OCI-LY7 (cell line): ENCODE measurements around the gene VPS45. TPM values are rescaled to one million over a fixed set of nuclear protein-coding genes. Genes with fewer than 3 reads are reported as not detected.

Experiments
- BruUV-seq: library from RNA; stranded (reverse); fragments of 400-500 nt; replicated peaks from 2 replicates; lab custom pipeline; 2021; lab: Mats Ljungman, UMichigan
- CTCF ChIA-PET: fragments of 300-600 bp; sonication (Branson Sonifier 250); formaldehyde crosslinking; loops from one replicate; lab custom pipeline; 2022; ENCODE audit warnings: antibody characterized with exemption; ENCODE audit not compliant: unreplicated experiment; lab: Charles Lee
- POLR2A ChIA-PET: fragments of 300-600 bp; sonication (Branson Sonifier 250); formaldehyde crosslinking; loops from one replicate; lab custom pipeline; 2022; ENCODE audit warnings: antibody characterized with exemption; lab: Charles Lee
- DNase-seq: peaks from one replicate; pipeline ENCODE4 v3.0.0-alpha.2; 2015; ENCODE audit warnings: low spot score
- H2AFZ ChIP-seq: fragments of 200-600 bp; sonication (generic), shearing (Covaris generic); 2 replicates; pipeline ENCODE4 v1.6.1; 2014; ENCODE audit warnings: mild to moderate bottlenecking, antibody characterized with exemption, low read length, moderate library complexity
- H3K27ac ChIP-seq: fragments of 200-600 bp; sonication (generic); 2 replicates; pipeline ENCODE4 v1.5.1; 2014; ENCODE audit warnings: mixed run types, low read depth, mild to moderate bottlenecking, moderate library complexity, low read length, inconsistent platforms; ENCODE audit not compliant: poor library complexity, severe bottlenecking
- H3K36me3 ChIP-seq: fragments of 200-600 bp; sonication (generic); 2 replicates; pipeline ENCODE4 v1.6.1; 2014; ENCODE audit warnings: mild to moderate bottlenecking, antibody characterized with exemption, low read length, moderate library complexity, mixed read lengths; ENCODE audit not compliant: insufficient read depth
- H3K4me1 ChIP-seq: fragments of 200-600 bp; sonication (generic); 2 replicates; pipeline ENCODE4 v1.5.1; 2014; ENCODE audit warnings: mild to moderate bottlenecking, low read length; ENCODE audit not compliant: insufficient read depth, poor library complexity, severe bottlenecking
- H3K4me2 ChIP-seq: fragments of 200-600 bp; sonication (generic); 2 replicates; pipeline ENCODE4 v1.6.1; 2014; ENCODE audit warnings: mild to moderate bottlenecking, low read length
- H3K4me3 ChIP-seq: fragments of 200-600 bp; sonication (generic); 2 replicates; pipeline ENCODE4 v1.5.1; 2014; ENCODE audit warnings: mild to moderate bottlenecking, low read depth, low read length; ENCODE audit not compliant: poor library complexity, severe bottlenecking
- H3K79me2 ChIP-seq: fragments of 200-600 bp; sonication (generic); 2 replicates; pipeline ENCODE4 v1.6.1; 2016; ENCODE audit warnings: low read depth, mild to moderate bottlenecking, low read length, moderate library complexity, mixed read lengths; ENCODE audit not compliant: insufficient read depth
- H3K9me2 ChIP-seq: fragments of 200-600 bp; sonication (generic); 2 replicates; pipeline ENCODE4 v1.6.1; 2016; ENCODE audit warnings: mild to moderate bottlenecking, low read length, mixed read lengths; ENCODE audit not compliant: insufficient read depth
- H3K9me3 ChIP-seq: fragments of 200-600 bp; sonication (generic); 2 replicates; pipeline ENCODE4 v1.6.1; 2014; ENCODE audit warnings: mild to moderate bottlenecking, mixed run types, low read length, mixed read lengths
- H4K20me1 ChIP-seq: fragments of 200-600 bp; sonication (generic); 2 replicates; pipeline ENCODE4 v1.6.1; 2014; ENCODE audit warnings: mild to moderate bottlenecking, antibody characterized with exemption, low read length, moderate library complexity, mixed read lengths; ENCODE audit not compliant: insufficient read depth
- CTCF ChIP-seq: fragments of 200-600 bp; sonication (generic); conservative IDR thresholded peaks from 2 replicates; pipeline ENCODE4 v1.5.1; 2014; ENCODE audit warnings: mild to moderate bottlenecking, antibody characterized with exemption, low read length, moderate library complexity, mixed read lengths
- EZH2phosphoT487 ChIP-seq: fragments of 200-600 bp; sonication (generic); IDR thresholded peaks from 2 replicates; pipeline ENCODE4 v1.6.1; 2018; ENCODE audit warnings: low read depth, borderline replicate concordance, mild to moderate bottlenecking, mixed run types, antibody characterized with exemption, low read length, moderate library complexity, mixed read lengths
- intact Hi-C: fragments of 100-400 bp; cut with micrococcal nuclease; formaldehyde crosslinking; loops from one replicate; pipeline ENCODE4 v1.10.0; 2022; ENCODE audit not compliant: unreplicated experiment
- total RNA-seq, 2 experiments: library from RNA; depleted of rRNA in 1 of 2; stranded (reverse); fragments of >200 nt in 1 of 2; shearing (Covaris generic) in 1 of 2; gene quantifications; 2 replicates each; pipeline ENCODE4 v1.2.3, GENCODE V29; 2014 to 2022

The VPS45 gene
- total RNA-seq, 2 experiments from 2014 or later: 40.2 to 54.4 TPM

GRCh38 chr1:150118716-150119115, 51.1 kb downstream of the VPS45 start:
- Histone ChIP-seq H3K4me2 (no peak overlapping the region), H3K9me3 (peaks cover 10% of the 10 kb centered on the region; the same call in 1 of the 2 replicates), H3K4me3 (no peak overlapping the region), H3K9me2 (no peaks in the 10 kb centered on the region), H3K4me1 (no peaks in the 10 kb centered on the region), H3K36me3 (peaks cover 46% of the 10 kb centered on the region), H3K79me2 (no peaks in the 10 kb centered on the region), H2AFZ (no peak overlapping the region), H3K27ac (no peak overlapping the region), H4K20me1 (no peaks in the 10 kb centered on the region)
- intact Hi-C loops: no loop called here
- no peak for DNase-seq
- TF ChIP-seq EZH2phosphoT487 (no peak), CTCF (no peak)
- ChIA-PET CTCF (interaction anchor here (0.6 kb wide), 1 partner anchor 666 kb away, joined by 3 read pairs; no protein-coding TSS in a partner anchor), POLR2A (no interaction called here)
- no TSS peak for BruUV-seq

GRCh38 chr1:150121236-150121862, 53.8 kb downstream of the VPS45 start:
- DNase-seq: no peak
- H3K9me2 ChIP-seq: no peaks in the 10 kb centered on the region
- H3K4me3 ChIP-seq: no peak overlapping the region
- ChIA-PET CTCF (no interaction called here), POLR2A (no interaction called here)
- TF ChIP-seq CTCF (no peak), EZH2phosphoT487 (no peak)
- no peak overlapping the region for H3K27ac ChIP-seq
- H2AFZ ChIP-seq: no peak overlapping the region
- intact Hi-C loops: no loop called here
- no peaks in the 10 kb centered on the region for H3K79me2 ChIP-seq
- H3K36me3 ChIP-seq: peaks cover 20% of the 10 kb centered on the region
- no TSS peak for BruUV-seq
- no peak overlapping the region for H3K4me2 ChIP-seq
- H4K20me1 ChIP-seq: no peaks in the 10 kb centered on the region
- no peaks in the 10 kb centered on the region for H3K9me3 ChIP-seq
- H3K4me1 ChIP-seq: no peaks in the 10 kb centered on the region

DNA sequence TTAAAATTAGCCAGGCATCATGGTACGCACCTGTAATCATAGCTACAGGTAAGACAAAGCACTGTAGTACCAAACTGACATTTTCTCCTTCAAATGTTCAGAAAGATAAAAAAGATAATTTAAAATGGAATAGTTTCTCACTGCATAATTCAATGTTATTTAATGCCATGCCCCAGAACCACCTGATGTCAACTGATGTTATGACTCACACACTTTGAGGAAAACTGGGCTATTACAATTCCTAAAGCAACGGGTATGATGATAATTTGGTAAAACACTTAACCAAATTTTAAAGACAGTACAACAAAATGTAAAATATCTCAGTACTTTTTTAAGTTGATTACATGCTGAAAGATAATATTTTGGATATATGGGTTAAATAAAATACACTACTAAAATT, 59.2 kb downstream of the VPS45 start:
- TF ChIP-seq EZH2phosphoT487: no peak
- TF ChIP-seq CTCF: no peak
- Histone ChIP-seq H3K36me3 (peaks cover 24% of the 10 kb centered on the region), H2AFZ (no peak overlapping the region), H3K27ac (no peak overlapping the region), H3K4me3 (no peak overlapping the region), H3K79me2 (no peaks in the 10 kb centered on the region), H4K20me1 (no peaks in the 10 kb centered on the region), H3K4me2 (no peak overlapping the region), H3K9me2 (no peaks in the 10 kb centered on the region), H3K9me3 (no peaks in the 10 kb centered on the region), H3K4me1 (peaks cover 7% of the 10 kb centered on the region)
- DNase-seq: no peak
- intact Hi-C loops: no loop called here
- ChIA-PET POLR2A (interaction anchor here (1.0 to 1.5 kb wide), 3 partner anchors 18 to 50 kb away, joined by 3 to 4 read pairs (median 3); no protein-coding TSS in a partner anchor), CTCF (no interaction called here)
- BruUV-seq: no TSS peak
